UCSD-AML1 (cell line): ENCODE measurements around the gene SPTSSB.

ENCODE experiments used
- DNase-seq: peaks from one replicate; lab custom pipeline; 2025; ENCODE audit not compliant: unreplicated experiment; lab: John Stamatoyannopoulos, UW

SPTSSB gene

GRCh38 chr3:161371441-161372320 is at the start of gene SPTSSB:
Gene SPTSSB (minus strand): TSS chr3:161371517. CDS start chr3:161346323, 25,194 bp downstream.
- peak; percentile 9 for DNase-seq

GRCh38 chr3:161420746-161421145 is 49.4 kb upstream of the SPTSSB start:
- DNase-seq: no peak

GRCh38 chr3:161419555-161420333 is 48.4 kb upstream of the SPTSSB start:
- DNase-seq: no peak

- DNase-seq: no peak
Observed at GRCh38 chr3:161415506-161416231, 44.4 kb upstream of the SPTSSB start.

- no peak for DNase-seq
Observed at GRCh38 chr3:161414907-161415306, 43.6 kb upstream of the SPTSSB start.

- DNase-seq: no peak
Observed at GRCh38 chr3:161413855-161414210, 42.5 kb upstream of the SPTSSB start.

- DNase-seq: no peak
Observed at GRCh38 chr3:161413127-161413854, 42.0 kb upstream of the SPTSSB start.

- DNase-seq: no peak
Observed at GRCh38 chr3:161412123-161412522, 40.8 kb upstream of the SPTSSB start.

- DNase-seq: no peak
Observed at GRCh38 chr3:161409858-161410257, 38.5 kb upstream of the SPTSSB start.

GRCh38 chr3:161409069-161409468 is 37.8 kb upstream of the SPTSSB start:
- DNase-seq: no peak

GRCh38 chr3:161406594-161407555 is 35.6 kb upstream of the SPTSSB start:
- no peak for DNase-seq

- no peak for DNase-seq
Observed at GRCh38 chr3:161405836-161406235, 34.5 kb upstream of the SPTSSB start.

GRCh38 chr3:161405087-161405486 is 33.8 kb upstream of the SPTSSB start:
- no peak for DNase-seq

- DNase-seq: no peak
Observed at GRCh38 chr3:161403251-161403650, 31.9 kb upstream of the SPTSSB start.

- DNase-seq: no peak
Observed at GRCh38 chr3:161401389-161401788, 30.1 kb upstream of the SPTSSB start.

GRCh38 chr3:161400650-161401049 is 29.3 kb upstream of the SPTSSB start:
- no peak for DNase-seq

GRCh38 chr3:161395115-161396012 is 24.0 kb upstream of the SPTSSB start:
- DNase-seq: no peak

- DNase-seq: no peak
Observed at GRCh38 chr3:161393803-161394202, 22.5 kb upstream of the SPTSSB start.

- DNase-seq: no peak
Observed at GRCh38 chr3:161393310-161393709, 22.0 kb upstream of the SPTSSB start.
